HG02840 (cell line): ENCODE data around the gene THBS4.
"Not testable (repeated sequence)": the region's sequence is repeated elsewhere in the genome, so short reads cannot be mapped to it uniquely, and the experiment has no call there.

Source experiments
- ATAC-seq: cut with Tn5 transposase; IDR thresholded peaks from one replicate; pipeline ENCODE4 v1.9.1; 2021; ENCODE audit warnings: mild to moderate bottlenecking, moderate library complexity, moderate number of reproducible peaks; ENCODE audit not compliant: unreplicated experiment, low FRiP score

Gene THBS4

DNA sequence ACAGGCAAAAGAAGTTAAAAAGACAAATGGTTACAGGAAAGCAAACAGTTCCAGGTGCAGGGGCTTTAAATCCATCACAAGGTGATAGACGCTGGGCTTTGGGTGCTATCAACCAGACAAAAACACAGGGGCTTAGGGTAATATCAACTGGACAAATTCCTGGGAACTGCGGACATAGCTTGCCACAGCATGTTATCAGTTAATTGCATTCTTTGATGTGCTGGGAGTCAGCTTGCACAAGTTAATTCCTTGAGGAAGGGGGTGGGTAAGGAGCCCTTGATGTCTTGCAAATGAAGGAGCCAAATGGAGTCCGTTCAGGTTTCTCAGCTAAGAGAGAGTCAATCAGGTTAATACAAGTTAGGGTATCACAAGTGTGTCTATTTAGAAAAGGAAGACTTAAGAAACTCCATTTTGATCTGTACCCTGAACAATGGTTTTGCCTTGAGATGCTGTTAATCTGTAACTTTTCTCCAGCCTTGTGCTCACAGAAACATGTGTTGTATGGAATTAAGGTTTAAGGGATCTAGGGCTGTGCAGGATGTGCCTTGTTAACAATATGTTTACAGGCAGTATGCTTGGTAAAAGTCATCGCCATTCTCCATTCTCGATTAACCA is 76.3 kb downstream of the THBS4 start:
- ATAC-seq = not testable (repeated sequence)

DNA sequence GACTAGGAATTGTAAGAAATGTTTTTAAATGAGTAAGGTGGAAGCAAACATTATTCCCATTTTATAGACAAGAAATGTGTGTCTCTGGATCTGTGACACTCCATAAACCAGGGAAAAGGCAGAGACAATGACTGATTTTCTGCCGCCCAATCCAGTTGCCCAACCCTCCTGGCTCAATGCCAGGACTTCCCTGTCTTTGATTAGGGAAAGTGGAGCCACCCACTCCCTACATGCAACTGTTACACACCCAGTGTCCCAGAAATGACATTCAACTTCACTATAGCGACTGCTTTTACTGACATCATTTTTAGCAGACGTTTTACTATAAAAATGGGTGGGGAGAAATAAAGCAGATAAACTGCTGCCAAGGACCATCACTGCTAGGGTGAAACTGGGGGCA is 79.7 kb downstream of the THBS4 start:
- ATAC-seq = no peak

DNA sequence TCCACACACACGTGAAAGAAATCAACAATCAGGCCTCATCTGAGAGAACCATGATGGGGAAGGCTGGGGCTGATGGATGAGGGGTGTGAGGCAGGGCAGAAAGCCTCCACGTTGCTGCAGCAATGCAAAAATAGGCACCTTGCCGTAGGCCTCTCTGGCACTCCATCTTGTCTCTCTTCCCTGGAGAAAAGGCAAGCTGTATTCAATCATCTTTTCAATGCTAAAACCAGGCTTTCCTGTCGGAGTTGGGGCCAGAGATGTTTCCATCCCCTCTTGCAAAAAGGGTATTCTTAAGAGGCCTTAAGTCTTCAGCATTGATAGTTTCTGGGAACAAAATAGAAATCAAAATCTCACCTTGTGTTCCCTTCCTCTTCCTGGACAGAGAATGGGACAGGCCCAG is 80.9 kb downstream of the THBS4 start:
- no peak for ATAC-seq

DNA sequence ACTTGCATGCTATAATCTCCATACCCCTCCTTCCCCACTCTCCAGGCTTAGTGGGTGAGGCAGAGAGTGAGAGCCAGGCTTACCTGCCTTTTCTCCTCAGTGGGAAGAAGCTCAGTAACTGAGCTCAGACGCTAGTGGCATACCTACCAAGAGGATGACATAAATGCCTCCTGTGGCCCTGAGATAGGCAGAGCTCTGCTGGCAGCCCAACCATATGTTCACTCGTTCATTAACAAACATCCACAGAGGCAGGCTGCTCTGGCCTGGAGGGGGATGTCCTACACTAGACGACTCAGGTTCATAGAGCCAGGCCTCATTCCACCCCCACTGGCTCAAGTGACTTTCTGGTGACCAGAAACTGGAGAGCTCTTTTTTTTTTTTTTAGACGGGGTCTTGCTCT is 81.3 kb downstream of the THBS4 start:
- no peak for ATAC-seq

DNA sequence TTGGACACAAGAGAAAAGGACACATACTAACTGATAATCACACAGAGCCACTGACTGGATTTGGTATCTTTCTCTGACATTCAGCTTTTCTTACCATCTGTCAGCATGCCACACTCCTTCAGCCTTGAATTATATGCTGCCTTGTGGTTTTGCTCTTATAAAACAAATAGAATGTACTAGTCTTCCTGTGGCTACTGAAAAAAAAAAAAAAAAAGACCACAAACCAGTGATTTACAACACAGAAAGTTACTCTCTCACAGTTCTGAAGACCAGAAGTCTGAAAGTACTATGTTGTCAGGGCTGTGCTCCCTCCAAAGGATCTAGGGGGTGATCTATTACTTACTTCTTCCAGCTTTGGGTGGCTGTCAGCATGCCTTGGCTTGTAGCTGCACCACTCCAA is 82.3 kb downstream of the THBS4 start:
- ATAC-seq = no peak

DNA sequence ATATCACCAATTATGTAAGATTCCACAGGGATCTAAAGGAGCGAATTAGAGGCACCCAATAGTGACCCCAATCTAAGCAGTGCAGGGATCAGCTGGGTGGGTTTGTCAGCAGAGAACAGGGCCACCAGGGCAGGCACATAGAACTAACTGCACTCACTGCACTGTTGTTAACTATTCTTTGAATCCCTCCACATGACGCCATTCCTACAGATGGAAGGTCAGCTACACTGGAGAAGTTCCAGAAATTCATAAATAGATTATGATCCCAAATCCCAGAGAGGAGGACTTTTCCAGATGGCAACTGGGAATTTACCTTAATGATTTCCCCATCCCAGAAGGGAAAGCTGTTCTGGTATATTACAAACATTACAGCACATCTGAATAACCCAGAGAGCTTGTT is 84.2 kb downstream of the THBS4 start:
- ATAC-seq = no peak

DNA sequence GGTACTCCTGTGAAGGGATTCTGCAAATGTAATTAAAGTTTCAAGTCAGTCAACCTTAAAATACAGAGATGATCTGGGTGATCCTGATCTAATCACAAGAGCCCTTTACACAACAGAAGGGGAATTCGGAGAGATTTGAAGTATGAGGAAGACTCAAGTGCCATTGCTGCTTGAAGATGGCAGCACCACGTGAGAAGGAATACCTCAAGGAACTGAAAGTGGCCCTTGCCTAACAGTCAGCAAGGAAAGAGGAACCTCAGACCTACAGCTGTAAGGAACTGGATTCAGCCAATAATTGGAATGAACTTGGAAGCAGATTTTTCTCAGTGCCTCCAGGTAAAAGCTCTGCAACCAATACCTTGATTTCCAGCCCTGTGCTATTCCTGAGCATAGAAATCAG is 87.4 kb downstream of the THBS4 start:
- ATAC-seq = no peak

DNA sequence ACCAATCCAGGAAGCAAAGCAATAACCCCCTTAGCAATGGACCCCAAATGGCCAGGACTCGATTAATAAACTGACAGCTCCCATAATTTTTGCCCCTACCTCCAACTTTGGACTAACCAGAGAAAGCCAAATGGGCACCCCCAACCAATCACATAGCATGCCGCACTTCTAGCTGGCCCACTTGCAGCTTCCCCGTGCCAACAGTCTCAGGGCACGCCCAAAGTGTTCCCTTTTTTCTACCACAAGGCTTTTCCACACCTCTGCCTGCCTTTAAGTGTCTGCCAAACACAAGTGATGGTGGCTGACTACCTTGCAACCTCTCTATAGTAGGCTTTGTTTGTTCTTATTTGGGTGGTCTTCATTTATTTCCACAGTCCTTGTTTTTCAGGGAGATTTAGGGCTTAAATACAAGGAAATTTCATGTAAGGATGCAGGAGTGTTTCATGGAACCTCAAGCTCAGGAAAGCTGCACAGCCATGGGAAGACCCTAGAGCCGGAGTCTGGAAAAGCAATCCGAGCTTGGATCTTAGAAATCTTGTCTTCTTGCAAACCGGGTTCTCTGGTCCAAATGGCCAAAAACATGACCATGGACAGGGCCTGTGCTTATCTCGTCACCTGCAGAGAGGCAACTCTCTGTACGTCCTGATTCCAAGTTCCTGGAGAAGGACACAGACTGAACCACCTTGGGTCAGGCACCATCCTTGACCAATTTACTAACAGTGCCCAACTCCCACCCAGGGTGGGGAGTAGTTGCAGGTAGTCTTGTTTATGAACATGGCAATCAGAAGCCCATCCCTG is 89.2 kb downstream of the THBS4 start:
- no peak for ATAC-seq

DNA sequence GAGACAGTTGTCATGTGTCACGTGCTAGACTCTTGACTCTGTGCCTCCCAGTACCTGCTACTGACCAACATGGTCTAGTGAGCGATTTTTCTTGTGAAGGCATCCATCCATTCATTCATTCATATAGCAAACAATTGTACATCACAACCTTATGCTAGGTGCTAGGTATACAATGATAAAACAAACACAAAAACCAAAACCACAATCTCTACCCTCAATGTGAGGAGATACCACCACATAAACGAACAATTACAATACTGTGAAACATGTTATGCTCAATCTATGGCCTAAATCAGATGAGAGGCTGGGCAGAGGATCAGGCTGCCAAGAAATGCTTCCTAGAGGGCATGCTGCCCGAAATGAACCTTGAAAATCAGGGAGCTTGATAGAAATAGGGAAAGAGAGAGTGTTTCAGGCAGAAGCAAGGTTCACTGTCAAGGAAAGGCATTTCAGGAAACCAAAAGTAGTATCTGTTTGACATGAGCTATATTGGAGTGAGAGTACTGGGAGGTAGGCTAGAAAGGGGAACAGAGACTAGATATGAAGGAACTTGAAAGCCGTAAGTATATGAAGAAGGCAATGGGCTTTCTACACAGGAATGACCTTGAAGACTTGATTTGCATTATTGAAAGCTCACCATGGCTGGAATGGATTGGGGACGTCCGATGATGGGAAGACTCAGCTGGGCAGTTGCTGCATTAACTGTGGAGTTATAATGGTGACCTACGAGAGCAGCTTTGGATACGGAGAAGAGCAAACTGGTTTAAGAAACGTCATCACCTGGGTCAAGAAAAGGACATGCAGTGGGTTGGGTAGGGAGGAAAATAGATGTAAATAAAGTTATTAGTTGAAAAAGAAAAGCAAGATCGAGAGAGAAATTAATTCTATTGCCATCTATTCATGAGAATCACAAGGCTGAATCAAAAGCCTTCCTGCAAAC is 90.1 kb downstream of the THBS4 start:
- peak; percentile 83 for ATAC-seq

DNA sequence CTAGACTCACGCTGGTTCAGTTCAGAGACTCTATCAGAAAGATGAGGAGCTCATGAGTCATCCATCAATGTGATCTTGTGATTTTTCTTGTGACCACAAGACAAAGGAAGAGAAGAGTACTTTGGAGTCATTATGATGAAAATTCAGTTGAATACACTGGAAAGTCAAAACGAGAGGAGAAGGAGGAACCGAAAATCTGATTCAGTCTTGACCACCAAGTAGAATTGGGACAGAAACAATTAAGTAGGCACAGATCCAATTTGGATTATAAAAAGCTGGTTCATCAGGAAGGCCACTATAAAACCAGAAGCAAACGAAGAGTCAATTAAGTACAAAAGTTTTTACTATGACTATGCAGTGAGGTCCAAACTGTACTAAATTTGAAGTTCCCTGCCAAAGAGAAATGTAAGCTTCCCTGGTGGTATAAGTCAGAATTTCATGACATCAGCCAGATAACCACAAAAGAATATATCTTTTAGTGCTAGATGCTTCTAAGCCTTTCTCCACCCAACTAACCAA is 90.9 kb downstream of the THBS4 start:
- peak; percentile 70 for ATAC-seq

DNA sequence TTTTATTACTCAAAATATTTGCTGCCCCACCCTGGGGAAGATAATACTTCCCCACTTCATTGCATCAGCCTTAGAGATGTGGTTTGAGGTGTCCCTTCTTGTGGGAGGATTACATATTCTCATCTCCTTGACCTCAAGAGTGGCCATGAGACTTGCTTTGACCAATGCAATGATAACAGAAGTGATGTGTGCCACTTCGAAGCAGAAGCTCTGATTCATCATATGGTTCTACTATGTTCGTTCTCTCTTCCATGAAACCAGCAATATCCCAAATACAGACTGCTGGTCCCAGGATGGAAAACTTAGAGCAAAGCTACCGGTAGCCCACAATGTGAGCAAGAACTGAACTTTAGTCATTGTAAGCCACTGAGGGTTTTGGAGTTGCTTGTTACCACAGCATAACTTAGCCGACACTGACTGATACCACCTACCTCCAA is 92.0 kb downstream of the THBS4 start:
- ATAC-seq = no peak

DNA sequence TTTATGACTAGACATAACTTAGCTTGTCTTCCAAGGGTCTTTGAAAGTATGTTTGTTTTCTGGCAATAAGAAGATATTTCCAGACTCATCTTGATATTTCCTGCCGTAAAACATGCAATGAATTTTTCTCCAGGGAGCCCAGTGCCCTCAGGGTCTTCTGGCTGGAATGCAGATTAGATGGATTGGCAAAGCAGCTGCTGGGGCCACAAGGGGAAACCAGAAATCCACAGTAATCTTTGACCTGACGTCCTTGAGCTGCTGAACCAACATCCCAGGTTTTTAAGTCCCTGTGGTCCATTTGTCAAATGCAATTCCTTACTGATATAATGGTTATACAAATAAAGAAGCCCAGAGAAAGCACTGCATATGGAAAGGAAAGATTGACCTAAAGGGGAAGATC is 93.0 kb downstream of the THBS4 start:
- ATAC-seq = no peak

DNA sequence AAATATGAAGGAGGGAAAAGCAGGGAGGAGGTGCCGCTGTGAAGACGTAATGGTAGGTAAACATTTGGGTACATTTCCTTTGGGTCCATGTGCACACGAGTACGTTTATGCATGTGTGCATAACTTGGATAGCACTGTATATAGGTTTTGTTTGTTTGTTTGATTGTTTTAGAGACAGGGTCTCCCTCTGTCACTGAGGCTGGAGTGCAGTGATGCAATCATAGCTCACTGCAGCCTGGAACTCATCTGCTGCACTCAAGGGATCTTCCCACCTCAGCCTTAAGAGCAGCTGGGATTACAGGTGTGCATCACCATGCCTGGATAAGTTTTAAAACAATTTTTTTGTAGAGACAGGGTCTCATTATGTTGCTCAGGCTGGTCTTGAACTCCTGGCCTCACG is 94.0 kb downstream of the THBS4 start:
- ATAC-seq = no peak
